ENCODE results near the gene CBX4.
A peak's percentile ranks its signal among the peaks of the same experiment; 100 is the strongest.

GRCh38 chr17:79844869-79845600, 5.8 kb upstream of the CBX4 start:
- TF ChIP-seq CTCF (IDR thresholded peaks at IDR 0.05; ENCODE audit: insufficient read depth, low read depth, low read length) (peak; percentile 16), EZH2 (IDR thresholded peaks at IDR 0.05; ENCODE audit: insufficient read depth, low read length) (no peak)
